ENCODE measurements around the gene RBM6.

The RBM6 gene

DNA sequence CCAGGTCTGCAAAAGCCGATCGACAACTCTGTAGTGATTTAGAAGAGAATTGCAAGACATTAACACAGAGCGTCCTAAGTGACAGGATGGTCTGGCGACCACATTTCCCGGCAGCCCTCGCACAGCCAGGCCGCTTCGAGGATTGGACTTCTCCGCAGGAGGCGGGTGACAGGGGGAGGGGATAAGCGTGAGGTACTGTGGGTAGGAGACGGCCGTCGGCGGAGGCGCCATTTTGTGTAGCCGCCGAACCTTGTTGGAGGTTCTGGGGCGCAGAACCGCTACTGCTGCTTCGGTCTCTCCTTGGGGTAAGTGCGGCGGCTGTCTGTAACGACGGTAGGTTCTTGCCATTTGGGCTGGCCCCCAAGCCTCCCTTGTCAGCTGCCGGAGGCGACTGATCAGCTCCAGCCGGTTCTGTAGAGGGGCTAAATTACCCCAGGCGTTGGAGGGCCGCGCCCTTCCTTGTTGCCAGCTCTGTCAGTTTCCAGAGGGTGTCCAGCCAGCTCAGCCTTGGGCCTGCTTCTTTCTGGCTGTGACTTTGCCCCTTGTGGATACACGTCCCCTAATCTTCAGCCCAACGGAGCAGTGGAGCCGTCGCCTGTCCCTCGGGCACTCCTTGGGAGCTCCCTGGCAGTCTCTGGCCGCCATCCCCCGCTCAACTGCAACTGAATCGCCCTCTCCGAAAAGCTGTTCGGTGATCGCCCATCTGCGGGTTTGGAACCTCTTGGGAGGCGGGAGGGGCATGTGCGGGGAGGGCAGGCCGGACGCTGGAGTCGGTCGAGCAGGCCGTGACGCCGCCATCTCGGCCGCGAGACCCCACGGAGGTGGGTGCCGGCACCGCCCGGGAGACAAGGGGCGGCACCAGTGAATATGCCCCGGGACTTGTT is 149.0 kb downstream of the RBM6 start, which contains the start of gene RBM5:
TSS of gene RBM5 (plus strand) at position 195 of the 884 bp plus-strand sequence. CDS start 1,516 bp downstream, outside the sequence.
- in situ Hi-C loops (cut with MboI; ENCODE audit: low sequenced_read_pairs): no loop called here

DNA sequence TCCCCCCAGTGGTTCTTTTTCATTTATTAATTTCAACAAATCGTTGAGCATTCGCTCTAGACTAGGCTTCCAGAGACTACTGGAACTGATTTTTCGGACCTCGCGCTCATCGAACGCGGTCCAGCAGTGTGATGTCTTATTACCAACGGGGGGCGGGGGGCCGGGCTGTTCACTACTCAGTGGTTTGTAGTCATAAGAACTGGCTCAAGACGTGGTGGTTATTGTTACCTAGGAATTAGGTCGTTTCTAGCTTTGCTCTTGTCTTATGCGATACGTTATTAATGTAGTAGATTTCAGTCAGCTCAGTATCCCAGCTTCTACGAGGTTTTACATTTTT is 149.6 kb downstream of the RBM6 start:
- in situ Hi-C loops (cut with MboI; ENCODE audit: low sequenced_read_pairs): no loop called here

DNA sequence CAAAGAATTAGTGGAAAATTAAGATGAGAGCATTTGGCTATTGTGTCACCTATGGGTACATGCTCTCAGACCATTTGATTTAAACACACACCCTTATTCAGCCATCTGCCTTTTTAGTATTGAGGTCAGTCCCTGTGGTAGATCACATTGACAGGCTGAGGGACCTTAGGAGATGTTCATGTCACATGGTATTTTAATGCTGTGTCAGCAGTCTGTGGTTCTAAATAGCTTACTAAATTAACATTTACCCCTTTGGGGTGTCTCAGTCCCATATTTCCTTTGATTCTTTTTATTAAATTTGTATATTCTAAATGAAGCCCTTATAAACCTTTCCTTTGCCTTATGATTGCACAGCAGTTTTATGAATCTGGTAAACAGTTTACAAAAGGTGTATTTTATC is 151.0 kb downstream of the RBM6 start:
- in situ Hi-C loops (cut with MboI; ENCODE audit: low sequenced_read_pairs): no loop called here

DNA sequence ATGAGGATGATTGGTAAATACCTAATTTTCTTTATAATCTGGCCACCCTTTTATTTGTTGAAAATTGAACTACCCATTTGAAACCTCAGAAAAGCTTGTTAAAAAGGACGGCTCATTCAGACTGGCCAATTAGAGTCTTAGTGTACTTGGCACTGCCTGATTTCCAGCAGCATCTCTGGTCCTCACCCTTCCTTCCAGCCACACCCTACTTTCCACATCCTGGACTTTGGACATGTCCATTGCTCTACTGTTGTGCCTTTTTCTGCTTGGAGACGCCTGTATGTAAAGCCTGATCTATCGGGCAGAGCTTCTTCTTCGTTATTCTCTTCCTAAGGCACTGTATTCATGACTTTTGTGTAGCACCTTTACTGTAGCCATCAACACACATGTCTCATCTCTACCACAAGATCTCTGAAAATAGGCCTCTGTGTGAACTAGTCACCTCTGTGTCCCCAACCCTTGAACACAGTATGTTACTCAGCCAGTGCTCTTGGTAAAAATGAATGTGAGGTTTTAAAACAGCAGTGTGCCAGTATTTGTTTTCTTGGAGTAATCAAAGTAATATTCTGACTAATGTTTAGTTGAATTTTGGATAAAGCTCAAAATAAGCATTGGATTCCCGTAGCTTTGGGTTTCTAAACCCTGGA is 155.5 kb downstream of the RBM6 start:
- in situ Hi-C loops (cut with MboI; ENCODE audit: low sequenced_read_pairs): no loop called here

DNA sequence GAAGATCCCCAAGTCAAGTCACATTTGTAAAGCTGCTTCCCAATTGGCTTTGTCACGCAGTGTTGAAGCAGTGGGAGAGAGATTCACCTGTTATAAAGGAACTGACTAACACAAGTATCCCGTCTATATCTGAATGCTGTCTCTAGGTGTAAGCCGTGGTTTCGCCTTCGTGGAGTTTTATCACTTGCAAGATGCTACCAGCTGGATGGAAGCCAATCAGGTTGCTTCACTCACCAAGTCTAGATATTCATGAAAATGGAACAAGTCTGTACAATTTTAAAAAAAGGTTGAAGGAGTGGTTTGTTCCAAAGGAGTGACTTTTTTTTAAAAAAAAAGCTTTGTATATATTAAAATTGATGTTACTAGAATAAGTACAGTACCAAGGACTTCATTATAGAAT is 160.4 kb downstream of the RBM6 start:
- in situ Hi-C loops (cut with MboI; ENCODE audit: low sequenced_read_pairs): no loop called here

DNA sequence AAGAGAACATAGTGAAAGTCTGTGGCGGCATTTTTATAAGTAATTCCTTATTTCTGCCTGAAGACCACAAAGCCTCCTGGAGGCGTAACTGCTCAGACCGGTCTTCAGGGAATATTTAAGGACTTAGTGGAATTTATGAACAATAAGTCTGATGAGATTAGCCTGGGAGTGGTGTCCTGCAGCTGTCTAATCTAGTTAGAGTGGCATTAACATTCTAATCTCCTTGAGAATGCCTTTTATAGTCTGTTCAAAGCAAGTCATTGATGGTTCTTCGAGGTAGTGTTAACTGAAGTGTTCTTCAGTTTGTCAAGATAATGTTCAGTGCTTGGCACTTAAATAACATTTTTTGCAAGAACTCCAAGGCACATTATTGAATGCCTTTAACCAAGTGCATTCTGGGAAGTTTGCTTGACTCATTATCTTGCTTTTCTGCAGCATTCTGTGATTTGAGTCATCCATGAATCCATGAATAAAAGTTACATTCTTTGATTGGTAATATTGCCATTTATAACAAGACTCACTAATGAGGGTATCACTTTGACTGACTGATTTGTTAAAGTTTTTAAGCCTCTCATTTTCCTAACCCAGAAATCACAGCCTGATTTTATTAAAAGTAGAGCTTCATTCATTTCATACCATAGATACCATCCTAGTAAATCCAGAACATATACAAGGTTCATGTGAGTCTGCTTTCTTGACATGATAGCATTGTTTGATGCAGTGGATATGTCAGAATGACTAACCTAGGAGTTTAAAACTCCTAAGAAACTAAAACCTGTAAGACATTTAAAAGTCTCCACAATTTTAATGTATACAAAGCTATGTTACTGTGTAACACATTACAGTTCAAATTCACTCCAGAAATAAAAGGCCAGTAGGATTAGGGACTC is 161.3 kb downstream of the RBM6 start:
- in situ Hi-C loops (cut with MboI; ENCODE audit: low sequenced_read_pairs): no loop called here

DNA sequence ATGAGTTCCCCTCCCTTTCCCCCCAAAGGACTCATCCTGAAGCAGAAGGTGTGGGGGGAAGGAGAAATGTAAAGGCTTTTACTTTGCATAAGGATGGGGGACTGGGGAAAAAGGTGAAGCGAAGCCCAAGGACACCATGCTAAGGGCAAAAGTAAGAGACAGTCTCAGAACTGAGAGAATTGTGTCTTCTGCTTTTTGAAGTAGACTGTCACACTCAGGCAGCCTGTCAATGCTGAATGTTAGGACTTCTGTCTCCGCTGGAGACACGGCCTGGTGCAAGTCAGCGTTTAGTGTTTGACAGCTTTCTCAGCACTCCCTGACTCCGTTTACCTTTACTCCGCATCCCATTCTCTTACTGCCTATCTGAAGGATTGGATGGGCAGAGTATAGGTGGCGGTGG is 162.6 kb downstream of the RBM6 start:
- in situ Hi-C loops (cut with MboI; ENCODE audit: low sequenced_read_pairs): no loop called here

DNA sequence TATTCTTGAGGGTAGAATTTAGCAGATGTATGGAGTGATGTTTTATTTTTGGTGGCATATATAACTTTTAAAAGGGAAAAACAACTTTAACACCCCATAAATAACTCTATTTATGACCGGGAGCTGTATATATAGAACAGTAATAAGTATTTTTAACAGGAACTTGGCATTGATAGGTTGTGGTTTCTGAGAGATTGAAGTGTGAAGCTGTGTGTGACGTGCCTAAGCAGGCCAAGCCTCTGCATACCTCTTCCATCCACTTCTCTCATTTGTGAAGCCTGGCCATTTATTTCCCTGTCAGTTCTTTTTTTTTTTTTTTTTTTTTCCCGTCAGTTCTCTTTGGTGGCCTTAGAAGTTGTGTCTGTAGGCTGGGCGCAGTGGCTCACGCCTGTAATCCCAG is 171.8 kb downstream of the RBM6 start:
- in situ Hi-C loops (cut with MboI; ENCODE audit: low sequenced_read_pairs): no loop called here

DNA sequence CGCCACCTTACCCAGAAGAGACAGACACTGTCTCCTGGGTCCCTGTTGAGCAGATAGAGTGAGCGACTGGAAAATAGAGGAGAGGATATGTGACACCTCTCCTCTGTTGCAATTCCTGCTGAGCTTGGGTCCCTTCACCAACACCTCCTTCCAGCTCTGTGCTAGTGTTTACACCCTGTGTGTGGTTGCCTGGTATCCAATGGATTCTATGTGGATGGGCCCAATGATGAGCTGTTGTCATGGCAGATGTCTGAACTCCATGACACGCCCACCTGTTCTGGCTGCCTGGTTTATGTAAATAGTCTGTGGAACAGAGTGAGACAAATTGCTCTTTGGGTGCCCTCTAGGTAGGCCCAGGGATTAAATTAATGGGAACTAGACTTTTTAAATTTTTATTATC is 172.5 kb downstream of the RBM6 start:
- in situ Hi-C loops (cut with MboI; ENCODE audit: low sequenced_read_pairs): no loop called here

DNA sequence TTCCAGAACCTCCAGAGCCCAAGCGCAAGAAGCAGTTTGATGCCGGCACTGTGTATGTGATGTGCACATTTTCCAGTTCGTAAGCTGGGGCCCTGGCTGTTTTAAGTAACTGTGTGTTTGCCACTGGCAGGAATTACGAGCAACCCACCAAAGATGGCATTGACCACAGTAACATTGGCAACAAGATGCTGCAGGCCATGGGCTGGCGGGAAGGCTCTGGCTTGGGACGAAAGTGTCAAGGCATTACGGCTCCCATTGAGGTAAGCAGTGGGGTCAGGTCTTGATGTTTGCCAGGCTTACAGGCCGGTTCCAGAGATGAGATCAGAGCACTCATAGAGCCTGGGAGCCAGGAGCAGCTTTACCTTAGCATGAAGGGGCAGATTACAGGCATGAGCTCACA is 177.2 kb downstream of the RBM6 start:
- in situ Hi-C loops (cut with MboI; ENCODE audit: low sequenced_read_pairs): no loop called here

DNA sequence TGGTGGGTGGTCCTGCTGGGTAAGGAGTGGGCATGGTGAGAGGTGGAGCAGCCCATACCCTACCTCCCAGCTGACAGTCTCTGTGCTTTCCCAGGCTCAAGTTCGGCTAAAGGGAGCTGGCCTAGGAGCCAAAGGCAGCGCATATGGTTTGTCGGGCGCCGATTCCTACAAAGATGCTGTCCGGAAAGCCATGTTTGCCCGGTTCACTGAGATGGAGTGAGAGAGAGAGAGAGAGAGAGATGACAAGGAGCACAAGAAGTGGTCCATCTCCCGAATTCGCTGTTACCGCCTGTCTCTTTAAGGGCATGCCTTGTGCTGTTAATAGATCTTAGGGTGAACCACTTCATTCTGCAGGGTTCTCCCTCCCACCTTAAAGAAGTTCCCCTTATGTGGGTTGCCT is 178.3 kb downstream of the RBM6 start:
- in situ Hi-C loops (cut with MboI; ENCODE audit: low sequenced_read_pairs): no loop called here

DNA sequence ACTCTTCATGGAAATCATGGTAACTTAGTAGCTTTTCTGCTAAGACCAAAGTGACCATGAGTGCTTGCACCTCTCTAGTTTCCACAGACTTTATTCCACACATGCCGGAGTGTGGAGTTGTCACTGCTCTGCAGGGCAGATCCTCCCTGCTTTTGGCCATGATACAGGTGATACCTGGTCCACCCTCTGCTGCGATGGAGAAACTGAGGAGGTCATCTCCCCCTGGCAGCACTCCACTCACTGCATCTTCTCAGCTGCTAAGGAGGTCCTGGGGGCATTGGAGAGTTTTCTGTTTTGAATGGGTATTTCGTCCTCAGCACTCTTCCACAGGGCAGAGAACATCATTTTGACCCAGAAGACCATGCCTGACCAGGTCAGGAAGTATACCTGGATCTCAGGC is 179.8 kb downstream of the RBM6 start:
- in situ Hi-C loops (cut with MboI; ENCODE audit: low sequenced_read_pairs): loop anchor here (10.0 kb wide), 1 partner anchor 65 kb away; no protein-coding TSS in a partner anchor

DNA sequence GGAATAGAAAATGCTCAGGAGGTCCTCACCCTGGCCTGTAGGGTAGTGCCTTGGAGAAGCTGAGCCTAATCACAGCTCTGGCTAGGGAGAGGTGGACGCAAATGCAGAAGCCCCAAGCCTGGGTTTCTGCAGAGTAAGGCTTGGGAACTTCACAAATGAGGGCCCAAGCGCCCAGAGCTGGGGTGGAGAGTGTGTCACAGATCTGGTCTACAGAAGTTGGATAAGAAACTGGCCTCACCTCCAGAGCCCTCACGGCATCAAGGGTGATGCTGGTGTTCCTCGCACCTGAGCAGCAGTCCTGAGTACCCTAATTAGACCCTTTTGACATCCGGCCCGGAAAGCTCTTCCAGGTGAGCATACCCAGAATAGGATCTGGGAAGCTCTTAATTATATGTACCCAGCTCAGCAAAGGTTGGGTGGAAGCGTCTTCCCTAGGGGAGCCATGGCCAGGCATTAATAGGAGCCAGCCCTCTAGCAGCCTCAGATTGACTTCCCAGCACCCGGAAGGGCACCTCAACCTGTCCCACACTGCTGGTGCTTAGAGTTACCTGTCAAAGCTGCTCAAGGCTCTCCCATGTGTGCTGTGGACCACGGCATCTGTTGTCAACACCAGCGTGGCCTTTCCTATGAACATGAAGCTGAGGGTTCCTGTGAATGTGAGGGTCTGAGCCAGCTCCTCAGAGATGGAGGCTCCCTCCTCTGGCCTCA is 180.6 kb downstream of the RBM6 start:
- in situ Hi-C loops (cut with MboI; ENCODE audit: low sequenced_read_pairs): loop anchor here (10.0 kb wide), 1 partner anchor 64 kb away; no protein-coding TSS in a partner anchor

DNA sequence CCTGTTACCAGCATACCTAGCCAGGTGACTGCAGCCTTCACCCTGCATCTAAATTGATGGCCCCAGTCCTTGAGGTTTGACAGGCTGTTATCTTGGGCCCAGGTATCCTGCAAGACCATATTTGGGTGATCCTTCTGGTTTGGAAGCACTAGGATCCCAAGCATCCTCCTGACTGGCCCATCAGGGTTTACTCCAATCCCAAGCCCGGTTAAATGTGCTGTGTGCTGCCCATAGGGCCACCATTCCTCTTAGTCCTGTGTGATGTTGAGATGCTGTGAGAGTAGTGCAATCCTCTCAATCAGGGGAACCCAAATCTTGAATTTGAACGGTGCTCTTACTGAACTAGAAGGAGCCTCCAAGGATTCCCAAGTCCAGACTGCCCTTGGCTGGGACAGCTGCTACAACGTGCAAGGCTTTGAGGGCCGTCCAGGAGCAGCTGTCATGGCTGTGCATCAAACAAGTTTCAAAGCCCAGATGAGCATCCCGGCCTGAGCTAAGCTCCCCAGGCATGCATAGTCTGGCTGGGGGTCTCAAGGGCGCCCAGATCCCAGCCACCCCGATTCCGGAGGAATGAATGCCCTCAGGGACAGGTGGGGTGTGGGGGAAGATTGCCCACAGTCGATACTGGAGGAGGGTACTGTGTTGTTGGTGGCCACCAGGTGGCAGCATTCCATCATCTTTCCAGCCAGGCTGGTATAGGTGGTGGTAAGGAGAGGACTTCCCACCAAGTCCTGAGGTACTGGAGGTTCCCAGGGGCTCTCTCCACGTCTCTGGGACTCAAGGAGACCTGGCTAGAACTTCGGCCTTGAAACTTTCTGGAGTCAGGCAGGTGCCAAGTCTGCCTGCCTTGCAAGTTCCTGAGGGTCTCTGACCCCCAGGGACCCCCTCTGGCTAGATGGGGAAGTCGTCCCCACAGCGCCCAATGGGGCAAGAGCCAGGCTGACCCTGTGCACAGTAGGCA is 181.4 kb downstream of the RBM6 start:
- in situ Hi-C loops (cut with MboI; ENCODE audit: low sequenced_read_pairs): loop anchor here (10.0 kb wide), 1 partner anchor 63 kb away; no protein-coding TSS in a partner anchor

DNA sequence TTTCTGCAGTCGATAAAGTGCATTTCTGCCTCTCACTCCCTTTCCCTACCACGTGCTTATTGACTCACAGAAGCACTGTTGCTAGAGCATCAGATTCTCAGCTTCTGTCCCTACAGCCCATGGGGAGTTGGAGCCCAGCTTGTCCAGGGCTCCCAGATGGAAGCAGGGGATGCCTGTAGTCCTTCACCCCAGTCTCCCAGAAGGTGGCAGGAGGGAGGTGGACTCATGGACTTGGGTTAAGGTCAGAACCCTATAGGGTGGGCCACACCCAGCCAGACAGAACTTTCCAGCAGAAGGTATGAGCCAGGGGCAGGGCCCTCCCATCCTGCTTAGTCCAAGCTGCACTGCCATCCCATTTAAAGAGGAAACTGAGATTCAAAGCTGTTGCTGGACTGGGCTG is 182.1 kb downstream of the RBM6 start:
- in situ Hi-C loops (cut with MboI; ENCODE audit: low sequenced_read_pairs): loop anchor here (10.0 kb wide), 1 partner anchor 63 kb away; no protein-coding TSS in a partner anchor

DNA sequence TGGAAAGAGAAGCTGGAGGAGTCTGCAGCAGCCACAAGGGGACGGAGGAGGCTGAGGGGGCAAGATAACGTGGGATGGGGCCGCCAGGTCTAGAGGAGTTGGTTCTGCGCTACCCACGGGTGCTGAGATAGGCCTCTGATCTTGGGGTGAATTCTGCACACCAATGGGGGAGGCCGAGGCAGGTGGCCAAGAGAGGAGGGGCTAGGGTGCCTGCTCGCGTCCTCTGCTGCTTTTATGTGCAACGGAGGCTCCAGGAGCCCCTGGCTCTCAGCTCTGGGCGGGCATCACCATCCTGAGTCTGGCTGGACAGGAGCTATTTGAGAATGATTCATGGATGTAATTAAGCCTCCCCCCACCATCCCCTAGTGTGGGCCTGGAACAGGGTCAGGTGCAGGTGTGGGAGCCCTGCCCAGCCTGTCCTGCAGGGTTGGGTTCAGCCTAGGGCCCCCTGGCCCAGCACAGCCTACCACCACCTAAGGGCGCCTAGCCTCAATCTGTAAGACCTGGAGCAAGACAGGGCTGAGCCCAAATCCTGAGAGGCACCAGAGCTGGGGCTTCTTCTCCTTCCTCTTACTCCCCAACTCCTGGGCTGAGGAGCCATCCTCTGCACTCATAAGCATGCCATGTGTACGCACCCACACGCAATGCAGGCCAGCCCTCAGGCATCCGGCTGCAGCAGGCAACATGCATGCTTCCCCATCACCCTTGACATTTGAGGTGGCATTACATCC is 182.9 kb downstream of the RBM6 start:
- in situ Hi-C loops (cut with MboI; ENCODE audit: low sequenced_read_pairs): loop anchor here (10.0 kb wide), 1 partner anchor 62 kb away; no protein-coding TSS in a partner anchor

DNA sequence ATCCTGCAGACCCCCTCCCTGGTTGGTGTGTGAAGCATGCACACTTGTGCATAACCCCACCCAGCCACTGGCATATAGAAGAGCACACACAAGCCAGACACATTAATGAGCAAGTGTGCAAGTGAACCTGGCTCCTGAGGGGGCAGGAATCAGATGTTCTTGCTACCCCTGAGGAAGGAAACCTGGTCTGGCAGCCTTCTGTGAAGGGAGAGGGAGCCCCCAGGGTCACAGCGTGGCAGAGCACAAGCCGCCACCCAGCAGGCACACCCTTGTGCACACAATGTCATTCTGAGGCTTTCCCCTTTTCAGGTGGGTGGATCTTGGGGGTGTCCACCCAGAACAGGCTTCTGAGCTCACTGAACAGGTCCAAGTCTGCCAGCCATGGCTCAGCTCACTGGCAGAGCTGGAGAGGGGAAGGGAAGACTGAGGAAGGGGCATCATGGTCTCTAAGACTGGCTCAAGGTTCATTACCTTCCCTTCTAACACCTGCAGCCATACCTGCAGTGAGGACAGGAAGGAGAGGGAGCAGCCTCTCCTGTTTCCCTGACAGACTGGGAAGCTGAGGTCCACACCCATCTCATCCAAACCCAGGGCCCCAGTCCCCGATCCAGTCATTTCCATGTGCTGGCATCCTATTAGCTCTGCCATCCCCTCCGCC is 183.6 kb downstream of the RBM6 start:
- in situ Hi-C loops (cut with MboI; ENCODE audit: low sequenced_read_pairs): loop anchor here (10.0 kb wide), 1 partner anchor 61 kb away; no protein-coding TSS in a partner anchor

Data from HL-60/S4 (cell line).